Effector CD4-positive, alpha-beta T cell (primary cell): ENCODE results near the gene SPP2. TPM values are rescaled to one million over a fixed set of nuclear protein-coding genes. Genes with fewer than 3 reads are reported as not detected.

Experiments used
- DNase-seq: peaks from one replicate; pipeline ENCODE4 v3.0.0-alpha.2; 2020
- total RNA-seq: gene quantifications from one replicate; lab custom pipeline; 2026; lab: John Stamatoyannopoulos, UW

The SPP2 gene
- total RNA-seq: not detected

GRCh38 chr2:234050455-234051135 lies at the start of gene SPP2:
SPP2 (plus strand) TSS chr2:234050702; CDS start chr2:234050787, 85 bp downstream.
- no peak for DNase-seq

GRCh38 chr2:234001380-234002160 lies 48.9 kb upstream of the SPP2 start:
- no peak for DNase-seq

- DNase-seq: no peak
These were observed 48.2 kb upstream of the SPP2 start for GRCh38 chr2:234002281-234002680.

- no peak for DNase-seq
These were observed 46.4 kb upstream of the SPP2 start for GRCh38 chr2:234003972-234004617.

- DNase-seq: no peak
These were observed 45.4 kb upstream of the SPP2 start for GRCh38 chr2:234005126-234005525.

GRCh38 chr2:234006501-234006900 lies 44.0 kb upstream of the SPP2 start:
- DNase-seq: no peak

GRCh38 chr2:234014427-234014826 lies 36.1 kb upstream of the SPP2 start:
- no peak for DNase-seq

GRCh38 chr2:234015861-234016260 lies 34.6 kb upstream of the SPP2 start:
- DNase-seq: no peak

GRCh38 chr2:234019896-234020295 lies 30.6 kb upstream of the SPP2 start:
- no peak for DNase-seq

- DNase-seq: no peak
These were observed 30.2 kb upstream of the SPP2 start for GRCh38 chr2:234020332-234020731.

GRCh38 chr2:234022424-234022823 lies 28.1 kb upstream of the SPP2 start:
- DNase-seq: no peak

GRCh38 chr2:234024304-234024703 lies 26.2 kb upstream of the SPP2 start:
- no peak for DNase-seq

GRCh38 chr2:234025466-234025865 lies 25.0 kb upstream of the SPP2 start:
- DNase-seq: no peak

- no peak for DNase-seq
These were observed 24.6 kb upstream of the SPP2 start for GRCh38 chr2:234025891-234026401.

- no peak for DNase-seq
These were observed 23.7 kb upstream of the SPP2 start for GRCh38 chr2:234026693-234027254.

- DNase-seq: no peak
These were observed 22.9 kb upstream of the SPP2 start for GRCh38 chr2:234027641-234028040.

- DNase-seq: no peak
These were observed 21.3 kb upstream of the SPP2 start for GRCh38 chr2:234029150-234029733.

- DNase-seq: no peak
These were observed 19.3 kb upstream of the SPP2 start for GRCh38 chr2:234031207-234031606.

GRCh38 chr2:234032279-234032856 lies 18.1 kb upstream of the SPP2 start:
- peak; percentile 35 for DNase-seq

GRCh38 chr2:234033174-234033573 lies 17.3 kb upstream of the SPP2 start:
- DNase-seq: no peak

- no peak for DNase-seq
These were observed 16.6 kb upstream of the SPP2 start for GRCh38 chr2:234033885-234034284.

- no peak for DNase-seq
These were observed 12.3 kb upstream of the SPP2 start for GRCh38 chr2:234038076-234038802.
